GM12801 (cell line): ENCODE results near the gene MGMT.

Experiments used
- CTCF ChIP-seq: IDR thresholded peaks from one replicate; pipeline ENCODE4 v1.5.1; 2011; ENCODE audit warnings: control low read depth; ENCODE audit not compliant: insufficient read length; ENCODE audit errors: extremely low read depth

Gene MGMT

DNA sequence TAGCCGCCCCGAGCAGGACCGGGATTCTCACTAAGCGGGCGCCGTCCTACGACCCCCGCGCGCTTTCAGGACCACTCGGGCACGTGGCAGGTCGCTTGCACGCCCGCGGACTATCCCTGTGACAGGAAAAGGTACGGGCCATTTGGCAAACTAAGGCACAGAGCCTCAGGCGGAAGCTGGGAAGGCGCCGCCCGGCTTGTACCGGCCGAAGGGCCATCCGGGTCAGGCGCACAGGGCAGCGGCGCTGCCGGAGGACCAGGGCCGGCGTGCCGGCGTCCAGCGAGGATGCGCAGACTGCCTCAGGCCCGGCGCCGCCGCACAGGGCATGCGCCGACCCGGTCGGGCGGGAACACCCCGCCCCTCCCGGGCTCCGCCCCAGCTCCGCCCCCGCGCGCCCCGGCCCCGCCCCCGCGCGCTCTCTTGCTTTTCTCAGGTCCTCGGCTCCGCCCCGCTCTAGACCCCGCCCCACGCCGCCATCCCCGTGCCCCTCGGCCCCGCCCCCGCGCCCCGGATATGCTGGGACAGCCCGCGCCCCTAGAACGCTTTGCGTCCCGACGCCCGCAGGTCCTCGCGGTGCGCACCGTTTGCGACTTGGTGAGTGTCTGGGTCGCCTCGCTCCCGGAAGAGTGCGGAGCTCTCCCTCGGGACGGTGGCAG, at the start of gene MGMT:
Gene MGMT (plus strand): TSS at position 539 of the 656 bp plus-strand sequence.
- TF ChIP-seq CTCF, result no peak

DNA sequence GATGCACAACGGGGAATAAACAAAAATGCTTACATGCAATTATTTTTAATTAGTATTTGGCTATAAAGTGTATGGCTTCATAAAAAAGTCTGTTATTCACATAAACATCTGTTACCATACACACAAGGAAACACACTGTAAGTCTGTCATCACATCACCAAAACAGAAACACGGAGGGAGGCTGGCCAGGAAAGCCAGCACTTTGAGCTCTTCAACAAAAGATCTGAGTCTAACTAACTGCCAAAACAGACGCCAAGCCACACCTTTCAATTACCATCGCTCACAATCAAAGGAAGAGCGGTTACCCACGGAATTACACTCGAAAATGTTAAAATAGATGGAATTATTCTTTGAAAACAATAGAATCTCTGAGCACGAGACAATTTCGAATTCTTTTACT, 49.2 kb upstream of the MGMT start:
- TF ChIP-seq CTCF, result no peak

GRCh38 chr10:129418496-129419225, 48.4 kb upstream of the MGMT start:
- TF ChIP-seq CTCF, result no peak

DNA sequence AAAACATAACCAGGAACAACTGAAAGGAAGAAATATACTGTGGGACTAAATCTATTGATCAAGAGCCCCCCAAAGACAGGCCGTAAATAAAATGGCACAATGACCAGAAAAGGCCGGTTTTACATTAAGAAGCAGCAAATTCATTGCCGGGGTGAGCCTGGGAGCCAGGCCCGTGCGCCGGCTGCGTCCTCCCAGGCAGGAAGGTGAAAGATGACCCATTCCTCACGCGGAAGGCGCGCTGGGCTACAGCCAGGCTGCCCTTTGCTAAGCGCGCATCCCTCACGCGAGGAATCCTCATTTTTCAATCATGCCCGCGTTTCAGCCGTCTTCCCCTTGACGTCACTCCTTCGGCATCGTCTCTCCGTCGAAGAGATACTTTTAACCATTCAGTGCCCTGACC, 47.6 kb upstream of the MGMT start:
- no peak for TF ChIP-seq CTCF

DNA sequence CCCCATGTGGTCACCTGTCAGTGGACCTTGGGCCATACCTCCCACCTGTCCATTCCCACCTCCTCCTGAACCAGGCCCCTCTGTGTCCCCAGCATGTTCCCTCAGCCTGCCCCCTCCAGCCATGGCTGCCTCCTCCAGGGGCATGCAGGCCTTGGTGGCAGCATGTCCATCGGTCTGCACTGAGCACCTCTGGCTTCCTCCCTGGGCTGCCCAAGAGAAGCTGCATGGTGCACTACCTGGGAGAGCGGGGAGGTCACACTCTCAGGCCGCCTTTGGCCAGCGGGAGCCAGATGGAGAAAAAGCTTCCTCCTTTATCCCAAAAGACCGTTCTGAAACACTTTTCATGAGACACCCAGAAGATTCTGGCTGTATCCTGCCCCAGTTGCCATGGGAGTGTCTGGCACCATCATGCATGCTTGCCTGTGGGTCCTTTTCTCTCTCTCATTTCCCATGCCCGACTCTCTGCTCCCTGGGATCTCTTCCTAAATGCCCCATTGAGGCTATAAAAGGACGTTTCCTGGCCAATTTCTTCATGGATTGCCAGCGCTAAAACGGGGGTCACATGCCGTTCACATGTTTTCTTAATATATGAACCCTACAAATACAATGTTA, 45.5 kb upstream of the MGMT start:
- no peak for TF ChIP-seq CTCF

- TF ChIP-seq CTCF, result no peak
Observed at GRCh38 chr10:129424978-129425377, 42.1 kb upstream of the MGMT start.

GRCh38 chr10:129426606-129427005, 40.4 kb upstream of the MGMT start:
- TF ChIP-seq CTCF, result no peak
